ENCODE measurements around the gene MS4A15. TPM values are rescaled to one million over a fixed set of nuclear protein-coding genes. Genes with fewer than 3 reads are reported as not detected.

Gene MS4A15
- total and polyA plus RNA-seq, 10 of the 15 experiments (the other 5 are each of a cell fraction or from before 2014, with no cell fraction given) = 0.05 to 0.84 (median 0.45) TPM

- H3K4me1 ChIP-seq (ENCODE audit: control insufficient read depth, insufficient read depth, low read length) = peaks cover 7% of the 10 kb centered on the region
- no peaks in the 10 kb centered on the region for H3K36me3 ChIP-seq (ENCODE audit: control insufficient read depth in 2 of 2, insufficient read depth in 2 of 2, low read length in 1 of 2)
- SMC1A ChIA-PET (ENCODE audit: uncharacterized antibody, unreplicated experiment) = interaction anchor here (1.1 to 12.5 kb wide), 3 partner anchors 19 to 48 kb away, joined by 3 to 143 read pairs (median 49); no protein-coding TSS in a partner anchor
- H3K4me2 ChIP-seq (ENCODE audit: control insufficient read depth, insufficient read depth) = no peak overlapping the region
- CTCF ChIA-PET = interaction anchor here (0.6 to 9.3 kb wide), 5 partner anchors 18 to 117 kb away, joined by 4 to 184 read pairs (median 27); no protein-coding TSS in a partner anchor
- H3K27me3 ChIP-seq (replicated peaks in 1 of 2; ENCODE audit: control insufficient read depth in 2 of 2, insufficient read depth in 2 of 2, low read length in 1 of 2) = no peaks in the 10 kb centered on the region
- H3K9me3 ChIP-seq (replicated peaks; ENCODE audit: control insufficient read depth, insufficient read depth, low read length) = no peaks in the 10 kb centered on the region
- intact Hi-C loops (cut with micrococcal nuclease; ENCODE audit: unreplicated experiment) (no loop called here), in situ Hi-C loops (cut with MboI) (no loop called here)
- no peak for ATAC-seq
- BruUV-seq (replicated peaks) = no TSS peak
- no peaks in the 10 kb centered on the region for H4K20me1 ChIP-seq (ENCODE audit: control insufficient read depth, insufficient read depth)
- no peak overlapping the region for H3K4me3 ChIP-seq
- no peak for TF ChIP-seq EP300 (IDR thresholded peaks at IDR 0.05; ENCODE audit: borderline replicate concordance in 1 of 2, control insufficient read depth in 1 of 2, low read depth in 2 of 2, low read length in 2 of 2)
- TF ChIP-seq KDM1A (IDR thresholded peaks at IDR 0.05; ENCODE audit: borderline replicate concordance) = no peak
- TF ChIP-seq STAT1 (conservative IDR thresholded peaks at IDR 0.05) = no peak
- no peak for TF ChIP-seq NFXL1 (IDR thresholded peaks at IDR 0.05; ENCODE audit: borderline replicate concordance)
- no peak for TF ChIP-seq ESRRA (IDR thresholded peaks at IDR 0.05; ENCODE audit: low read length)
- TF ChIP-seq POLR2AphosphoS5 (IDR thresholded peaks at IDR 0.05; ENCODE audit: low read length) = no peak
- POLR2A ChIA-PET = interaction anchor here (0.7 kb wide), 1 partner anchor 40 kb away, joined by 3 read pairs; no protein-coding TSS in a partner anchor
- RAD21 ChIA-PET (ENCODE audit: unreplicated experiment) = interaction anchor here (1.1 kb wide), 3 partner anchors 18 to 50 kb away, joined by 3 read pairs; no protein-coding TSS in a partner anchor
- H3K27ac ChIP-seq (ENCODE audit: control insufficient read depth, insufficient read depth) = no peak overlapping the region
- whole genome bisulfite sequencing (ENCODE audit: insufficient coverage, insufficient replicate concordance, low lambda C conversion rate, missing lambda C conversion rate) = 53% methylated on average over 12 of the region's 12 CpGs
- no peak for DNase-seq (ENCODE audit: low read depth, low spot score)
- no peak overlapping the region for H3K9ac ChIP-seq (ENCODE audit: control insufficient read depth, insufficient read depth, low read length)
- no peak overlapping the region for H2AFZ ChIP-seq (ENCODE audit: control insufficient read depth, low read depth, low read length)
- no peak for FAIRE-seq
- no peaks in the 10 kb centered on the region for H3K79me2 ChIP-seq (ENCODE audit: control insufficient read depth, insufficient read depth, low read length)
These were observed 25.9 kb downstream of the MS4A15 start for GRCh38 chr11:60782393-60783140.

GRCh38 chr11:60783141-60783484 lies 26.4 kb downstream of the MS4A15 start:
- CTCF ChIA-PET = interaction anchor here (2.2 to 9.3 kb wide), 2 partner anchors 18 to 105 kb away, joined by 5 to 184 read pairs; no protein-coding TSS in a partner anchor
- no TSS peak for BruUV-seq (replicated peaks)
- 69% methylated on average over 7 of the region's 8 CpGs for WGBS (ENCODE audit: insufficient coverage, insufficient replicate concordance, low lambda C conversion rate, missing lambda C conversion rate)
- TF ChIP-seq USF1 (IDR thresholded peaks at IDR 0.05; ENCODE audit: borderline replicate concordance, extremely low read length, insufficient read depth, low read depth, low read length) (no peak), BMI1 (IDR thresholded peaks at IDR 0.05; ENCODE audit: borderline replicate concordance) (no peak), HDAC6 (IDR thresholded peaks at IDR 0.05; ENCODE audit: unreplicated experiment) (no peak), HCFC1 (IDR thresholded peaks at IDR 0.05; ENCODE audit: low read length) (no peak), NFYA (IDR thresholded peaks at IDR 0.05; ENCODE audit: borderline replicate concordance, low read depth, low read length) (no peak), JUND (IDR thresholded peaks at IDR 0.05; ENCODE audit: low read depth, low read length) (no peak), EGR1 (IDR thresholded peaks at IDR 0.05; ENCODE audit: borderline replicate concordance in 1 of 2, low read depth in 2 of 2, low read length in 2 of 2) (no peak), MYC (IDR thresholded peaks at IDR 0.05; ENCODE audit: insufficient read depth, insufficient read length, insufficient replicate concordance, low read length, severe bottlenecking) (no peak)

More at GRCh38 chr11:60783141-60783484, 26.4 kb downstream of the MS4A15 start:
- H3K4me1 ChIP-seq (ENCODE audit: control insufficient read depth, insufficient read depth, low read length) = peaks cover 7% of the 10 kb centered on the region
- H3K36me3 ChIP-seq (ENCODE audit: control insufficient read depth in 2 of 2, insufficient read depth in 2 of 2, low read length in 1 of 2) = no peaks in the 10 kb centered on the region
- no peaks in the 10 kb centered on the region for H3K9me3 ChIP-seq (replicated peaks; ENCODE audit: control insufficient read depth, insufficient read depth, low read length)
- ChIA-PET POLR2A (no interaction called here), RAD21 (ENCODE audit: unreplicated experiment) (no interaction called here), SMC1A (ENCODE audit: uncharacterized antibody, unreplicated experiment) (interaction anchor here (1.1 kb wide), 1 partner anchor 39 kb away, joined by 3 read pairs; no protein-coding TSS in a partner anchor)
- DNase-seq (ENCODE audit: low read depth, low spot score) (no peak), ATAC-seq (no peak), FAIRE-seq (no peak)
- H3K27ac ChIP-seq (ENCODE audit: control insufficient read depth, insufficient read depth) = no peak overlapping the region
- H3K4me2 ChIP-seq (ENCODE audit: control insufficient read depth, insufficient read depth) = no peak overlapping the region
- in situ Hi-C loops (cut with MboI) = no loop called here
- no peak overlapping the region for H3K9ac ChIP-seq (ENCODE audit: control insufficient read depth, insufficient read depth, low read length)
- H3K27me3 ChIP-seq (replicated peaks in 1 of 2; ENCODE audit: control insufficient read depth in 2 of 2, insufficient read depth in 2 of 2, low read length in 1 of 2) = no peaks in the 10 kb centered on the region
- H4K20me1 ChIP-seq (ENCODE audit: control insufficient read depth, insufficient read depth) = no peaks in the 10 kb centered on the region
- intact Hi-C loops (cut with micrococcal nuclease; ENCODE audit: unreplicated experiment) = no loop called here
- no peak overlapping the region for H3K4me3 ChIP-seq
- no peak overlapping the region for H2AFZ ChIP-seq (ENCODE audit: control insufficient read depth, low read depth, low read length)
- H3K79me2 ChIP-seq (ENCODE audit: control insufficient read depth, insufficient read depth, low read length) = no peaks in the 10 kb centered on the region

Data from GM12878 (cell line).